M059J (cell line): ENCODE measurements around the gene ARL8B. TPM values are rescaled to one million over a fixed set of nuclear protein-coding genes. Genes with fewer than 3 reads are reported as not detected.
"Not testable (repeated sequence)": the region's sequence is repeated elsewhere in the genome, so short reads cannot be mapped to it uniquely, and the experiment has no call there.

Experiments
- DNase-seq: peaks from one replicate; pipeline ENCODE4 v3.0.0-alpha.2; 2012; ENCODE audit warnings: low read depth
- total RNA-seq: library from RNA; depleted of rRNA; stranded (reverse); fragments of >200 nt; shearing (Covaris generic); gene quantifications from 2 replicates; pipeline ENCODE4 v1.2.3, GENCODE V29; 2014

The ARL8B gene
- total RNA-seq, 1 experiment from 2014 or later, result 40.9 TPM

DNA sequence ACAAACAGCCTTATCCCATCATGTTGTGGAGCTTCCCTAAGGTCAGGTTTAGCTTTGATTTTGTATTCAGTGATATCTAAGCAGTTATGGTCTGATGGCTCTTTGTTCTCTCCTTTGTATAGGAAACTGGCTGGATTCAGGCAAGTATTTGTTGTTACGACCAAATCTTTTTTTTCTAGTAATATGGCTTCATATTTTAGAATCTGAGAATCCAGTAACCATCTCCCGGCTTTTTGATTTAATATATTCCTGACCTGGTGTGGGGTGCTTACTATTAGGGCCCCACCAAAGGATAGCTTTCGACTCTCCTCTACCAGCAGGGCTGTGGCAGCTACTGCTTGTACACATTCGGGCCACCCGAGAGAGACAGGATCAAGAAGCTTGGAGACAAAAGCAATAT, 23.0 kb downstream of the ARL8B start:
- no peak for DNase-seq

DNA sequence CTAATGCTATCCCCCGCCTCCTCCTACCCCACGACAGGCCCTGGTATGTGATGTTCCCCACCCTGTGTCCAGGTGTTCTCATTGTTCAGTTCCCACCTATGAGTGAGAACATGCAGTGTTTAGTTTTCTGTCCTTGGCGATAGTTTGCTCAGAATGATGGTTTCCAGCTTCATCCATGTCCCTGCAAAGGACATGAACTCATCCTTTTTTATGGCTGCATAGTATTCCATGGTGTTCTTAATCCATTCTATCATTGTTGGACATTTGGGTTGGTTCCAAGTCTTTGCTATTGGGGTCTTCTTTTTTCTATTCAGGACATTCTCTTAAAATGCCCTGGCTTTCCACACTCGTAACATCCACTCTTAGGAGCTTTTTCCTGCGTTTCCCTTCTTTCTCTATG, 25.1 kb downstream of the ARL8B start:
- DNase-seq, result not testable (repeated sequence)

DNA sequence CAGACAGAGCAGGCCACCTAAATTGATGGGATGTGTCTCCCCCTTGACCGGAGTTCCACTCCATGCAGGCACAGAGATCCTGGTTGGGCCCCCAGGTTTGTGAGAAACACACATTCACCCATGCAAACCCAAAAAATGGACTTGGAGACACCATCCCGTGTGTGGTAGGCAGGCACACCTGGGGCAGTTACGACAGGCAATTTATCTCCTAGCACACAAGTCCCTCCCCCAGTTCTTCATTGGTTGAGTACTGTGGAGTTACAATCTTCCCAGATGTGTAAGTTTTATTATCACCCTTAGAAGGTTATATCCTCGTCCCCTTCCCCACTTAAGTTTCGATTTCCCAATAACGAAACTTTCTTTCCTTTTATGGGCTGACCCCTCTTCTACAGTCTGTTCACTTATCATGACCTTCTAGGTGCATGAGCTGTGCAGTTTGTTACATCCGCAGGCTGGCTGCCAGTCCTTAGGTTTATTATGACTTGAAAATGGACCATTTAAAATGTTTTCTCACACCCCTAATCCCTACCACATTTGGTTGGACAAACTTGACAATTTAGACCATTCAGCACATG, 27.3 kb downstream of the ARL8B start:
- DNase-seq, result no peak

DNA sequence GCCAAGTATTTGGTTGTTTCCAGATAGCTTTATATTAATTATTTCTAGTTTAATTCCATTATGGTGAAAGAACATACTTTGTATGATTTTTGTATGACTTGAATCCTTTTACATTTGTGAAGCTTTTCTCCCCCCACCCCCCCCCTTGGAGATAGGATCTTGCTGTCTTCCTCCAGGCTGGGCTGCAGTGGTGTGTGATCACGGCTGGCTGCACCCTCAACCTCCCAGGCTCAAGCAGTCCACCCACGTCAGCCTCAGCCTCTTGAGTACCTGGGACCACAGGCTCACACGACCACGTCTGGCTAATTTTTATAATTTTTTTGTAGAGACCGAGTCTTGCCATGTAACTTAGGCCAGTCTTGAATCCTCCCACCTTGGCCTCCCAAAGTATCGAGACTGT, 29.5 kb downstream of the ARL8B start:
- no peak for DNase-seq

DNA sequence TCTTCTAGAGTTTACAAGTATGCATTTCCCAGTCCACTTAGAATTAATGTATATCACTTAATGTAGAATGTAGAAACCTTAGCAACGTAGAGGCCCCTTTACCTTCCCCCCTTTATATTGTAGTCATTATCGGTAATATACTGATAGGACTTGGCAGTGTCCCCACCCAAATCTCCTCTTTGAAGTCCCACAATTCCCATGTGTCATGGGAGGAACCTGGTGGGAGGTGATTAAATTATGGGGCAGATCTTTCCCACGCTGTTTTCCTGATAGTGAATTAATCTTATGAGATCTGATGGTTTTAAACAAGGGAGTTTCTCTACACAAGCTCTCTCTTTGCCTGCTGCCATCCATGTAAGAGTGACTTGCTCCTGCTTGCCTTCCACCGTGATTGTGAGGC, 31.0 kb downstream of the ARL8B start:
- no peak for DNase-seq

DNA sequence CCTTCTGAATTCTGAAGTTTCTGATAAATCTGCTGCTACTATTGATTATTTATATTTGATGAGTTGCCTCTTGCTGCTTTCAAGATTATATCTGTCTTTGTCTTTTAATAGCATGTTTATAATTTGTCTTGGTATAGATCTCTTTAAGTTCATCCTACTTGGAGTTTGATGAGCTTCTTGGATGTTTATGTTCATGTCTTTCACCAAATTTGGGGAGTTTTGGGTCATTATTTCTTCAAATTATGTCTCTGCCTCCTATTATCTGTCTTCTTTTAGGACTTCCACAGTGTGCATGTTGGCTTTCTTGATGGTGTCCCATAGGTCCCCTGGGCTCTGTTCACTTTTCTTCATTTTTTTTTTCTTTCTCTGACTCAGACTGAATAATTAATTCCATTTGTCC, 33.1 kb downstream of the ARL8B start:
- DNase-seq, result no peak

DNA sequence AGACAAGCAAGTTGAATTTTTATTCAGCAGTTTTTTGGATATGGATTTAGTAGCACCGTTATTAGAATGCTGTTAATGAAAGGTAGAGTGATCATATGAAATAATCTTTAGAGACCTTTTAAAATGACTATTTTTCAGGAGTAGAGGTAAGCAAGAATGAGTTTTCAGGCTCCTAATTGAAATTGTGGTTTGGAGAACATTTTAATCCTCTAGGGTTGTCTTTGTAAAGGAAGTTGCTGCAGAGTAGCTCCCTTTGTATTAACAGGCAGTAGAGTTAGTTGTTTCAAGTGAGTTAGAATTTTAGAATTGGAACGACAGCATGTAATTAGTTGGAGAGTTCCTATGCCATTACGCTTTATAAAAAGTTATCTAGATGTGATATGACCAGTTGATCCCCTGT, 38.2 kb downstream of the ARL8B start:
- DNase-seq, result peak; percentile 9

DNA sequence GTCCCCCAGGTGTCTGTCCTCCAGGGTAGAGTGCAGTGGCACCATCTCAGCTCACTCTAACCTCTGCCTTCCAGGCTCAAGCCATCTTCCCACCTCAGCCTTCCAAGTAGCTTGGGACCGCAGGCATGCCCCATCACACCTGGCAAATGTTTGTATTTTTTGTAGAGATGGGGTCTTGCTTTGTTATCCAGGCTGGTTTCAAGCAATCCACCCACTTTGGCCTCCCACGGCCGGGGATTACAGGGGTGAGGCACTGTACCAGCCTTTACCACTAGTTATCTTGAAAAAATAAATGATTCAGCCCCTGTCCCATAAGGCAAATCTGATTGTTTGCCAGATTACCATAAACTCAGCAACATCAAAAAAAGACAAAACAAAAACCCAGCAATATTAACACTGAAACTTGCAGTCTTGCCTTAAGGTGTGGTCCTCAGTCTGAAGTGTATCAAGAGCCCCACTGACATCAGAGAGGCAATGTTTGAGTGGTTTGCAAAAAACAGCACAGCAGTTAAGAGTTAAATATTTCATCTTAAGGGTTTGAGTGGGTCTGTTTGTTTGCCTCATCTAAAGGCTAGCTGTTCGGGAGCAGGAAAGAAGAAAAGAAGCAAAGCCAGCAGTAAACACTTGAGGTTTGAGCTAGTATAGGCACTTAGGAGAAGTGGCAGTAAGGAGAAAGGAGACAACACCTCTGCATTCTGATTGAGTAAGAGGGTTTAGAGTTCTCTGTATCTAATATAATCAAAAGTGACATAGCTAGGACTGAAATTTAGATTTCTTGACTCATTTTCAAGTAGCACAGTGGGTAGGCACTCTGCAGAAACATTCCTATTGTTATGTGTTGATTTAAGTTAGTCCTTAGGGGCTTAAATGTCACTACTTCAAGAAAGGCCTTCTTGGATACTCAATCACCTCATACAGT, 39.1 kb downstream of the ARL8B start:
- peak; percentile 86 for DNase-seq

DNA sequence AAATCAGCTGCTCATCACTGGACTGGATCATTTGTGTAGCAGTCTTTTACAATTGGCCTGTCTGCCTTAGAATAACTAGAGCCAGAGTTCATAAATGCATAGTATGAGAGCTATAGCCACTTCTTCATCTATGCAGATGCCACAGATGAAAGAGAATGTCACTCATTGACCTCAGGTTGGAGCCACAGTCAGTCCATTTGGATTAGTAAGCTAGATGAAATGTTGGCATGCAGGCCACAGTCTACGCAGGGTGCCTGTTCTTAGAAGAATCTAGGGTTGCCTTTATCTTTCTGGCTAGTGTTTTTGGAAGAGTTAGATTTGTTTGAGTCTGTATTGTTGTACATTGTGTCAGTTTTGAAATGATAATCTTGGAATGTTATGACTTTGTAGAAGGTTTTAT, 40.0 kb downstream of the ARL8B start:
- peak; percentile 88 for DNase-seq

DNA sequence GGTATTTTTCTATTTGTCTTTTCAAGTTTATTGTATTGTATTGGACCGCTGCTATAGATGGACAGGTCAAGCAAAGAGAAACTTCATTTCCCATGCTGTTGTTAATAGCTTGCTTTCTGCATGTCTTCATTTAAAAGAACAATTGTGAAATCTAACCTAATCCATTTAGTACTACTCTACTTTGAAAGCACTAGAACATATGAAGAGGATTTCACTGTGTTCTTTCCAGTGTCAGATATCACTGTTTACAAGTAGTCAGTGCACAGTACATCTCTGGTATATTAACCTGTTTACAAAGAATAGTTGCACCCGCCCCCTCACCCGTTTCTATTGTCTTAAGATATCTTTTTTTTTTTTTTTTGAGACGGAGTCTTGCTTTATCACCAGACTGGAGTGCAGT, 43.6 kb downstream of the ARL8B start:
- DNase-seq, result no peak

DNA sequence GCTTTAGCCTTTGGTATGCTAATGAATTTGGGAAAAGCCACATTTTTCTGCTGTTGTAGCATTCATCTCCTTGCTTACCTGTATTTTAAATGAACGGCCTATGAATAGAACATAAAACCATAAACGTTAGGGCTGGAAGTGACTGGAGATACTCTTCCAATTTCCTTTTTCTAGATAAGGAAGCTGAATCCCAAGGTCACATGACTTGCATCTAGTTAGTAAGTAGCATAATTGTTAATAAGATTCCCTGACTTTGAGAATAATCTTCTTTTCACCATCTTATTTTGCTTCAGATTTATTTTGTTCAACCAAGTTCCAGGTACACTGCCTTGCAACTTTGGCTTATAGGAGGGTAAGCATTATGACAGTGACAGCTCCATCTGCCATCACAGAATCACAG, 44.8 kb downstream of the ARL8B start:
- DNase-seq, result no peak

DNA sequence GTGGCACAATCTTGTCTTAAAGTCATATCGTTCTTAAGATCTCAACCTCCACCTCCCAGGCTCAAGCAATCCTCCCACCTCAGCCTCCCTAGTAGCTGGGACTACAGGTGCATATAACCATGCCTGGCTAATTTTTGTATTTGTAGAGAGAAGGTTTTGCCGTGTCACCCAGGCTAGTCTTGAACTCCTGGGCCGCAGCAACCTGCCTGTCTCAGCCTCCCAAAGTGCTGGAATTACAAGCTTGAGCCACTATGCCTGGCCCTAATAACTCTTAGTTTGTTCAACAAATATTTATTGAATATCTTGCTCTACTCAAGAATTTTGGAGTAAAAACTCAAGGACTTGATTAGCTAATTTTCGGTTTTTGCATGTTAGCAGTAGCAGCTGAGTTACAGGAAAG, 46.0 kb downstream of the ARL8B start:
- DNase-seq, result no peak

DNA sequence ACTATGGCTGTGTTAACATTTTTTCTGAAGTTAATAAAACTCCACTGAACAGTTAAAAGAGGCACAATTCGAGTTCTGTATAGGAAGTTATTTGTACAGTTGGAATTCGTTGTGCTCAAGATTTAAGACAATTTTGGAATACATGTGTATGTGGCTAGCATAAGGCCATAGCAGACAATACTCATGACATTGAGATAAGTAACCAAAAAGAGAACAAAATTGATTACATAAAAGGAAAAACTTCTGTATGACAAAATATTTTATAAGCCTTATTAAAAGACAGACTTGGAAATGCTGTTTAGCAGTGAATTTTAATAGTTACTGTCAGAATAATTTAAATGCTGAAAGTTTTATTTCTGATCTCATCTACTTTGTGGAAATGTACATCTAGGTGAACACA, 47.7 kb downstream of the ARL8B start:
- no peak for DNase-seq

DNA sequence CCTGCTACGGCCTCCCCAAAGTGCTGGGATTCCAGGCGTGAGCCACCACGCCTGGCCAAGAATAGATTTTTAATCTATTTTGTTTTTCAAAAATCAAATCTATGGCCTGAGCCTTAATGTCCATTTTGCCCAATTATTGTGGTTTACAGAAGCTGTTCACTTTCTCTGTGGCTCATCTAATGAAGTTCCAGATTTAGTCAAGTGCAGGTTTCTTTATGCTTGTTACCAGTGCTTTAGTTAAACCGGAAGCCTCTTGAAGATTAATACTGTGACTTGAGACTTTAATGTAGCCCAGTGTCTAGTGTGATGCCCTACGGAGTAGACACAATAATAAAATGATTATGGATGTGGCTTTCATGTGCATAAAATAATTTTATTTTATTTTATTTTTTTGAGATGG, 48.9 kb downstream of the ARL8B start:
- DNase-seq, result no peak

DNA sequence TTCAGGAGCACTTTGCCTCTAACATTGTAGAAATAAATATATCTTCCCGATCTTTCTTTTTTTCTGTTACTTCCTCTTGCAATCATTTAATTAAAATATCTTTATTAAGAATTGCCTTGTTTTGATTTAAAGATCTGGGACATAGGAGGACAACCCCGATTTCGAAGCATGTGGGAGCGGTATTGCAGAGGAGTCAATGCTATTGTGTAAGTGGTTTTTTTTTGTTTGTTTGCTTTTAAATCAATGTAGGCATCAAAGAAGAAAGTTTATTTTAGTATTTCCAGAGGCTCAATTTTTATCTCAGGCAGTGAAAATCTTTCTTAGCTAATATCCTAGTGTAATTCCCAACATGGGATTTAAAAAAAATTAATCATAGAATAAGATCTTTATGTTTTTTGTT, 49.9 kb downstream of the ARL8B start:
- DNase-seq, result no peak

DNA sequence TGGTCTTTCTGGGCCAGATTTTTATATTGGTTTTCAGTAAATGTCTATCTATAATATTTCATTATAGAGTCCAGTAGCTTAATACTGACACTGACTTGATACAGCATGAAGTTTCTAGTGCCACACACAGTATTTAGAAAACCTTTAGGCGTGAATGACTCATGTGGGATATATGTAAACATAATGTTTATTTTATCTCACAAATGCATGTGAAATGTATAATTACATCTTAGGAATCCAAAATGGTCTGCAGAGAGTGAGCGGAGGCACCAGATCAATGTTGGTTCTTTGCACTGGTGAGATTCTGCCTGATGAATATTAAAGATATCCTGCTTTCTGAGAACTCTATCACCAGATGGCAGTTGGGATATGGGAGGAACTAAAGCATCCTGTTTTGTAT, 56.9 kb downstream of the ARL8B start:
- not testable (repeated sequence) for DNase-seq

DNA sequence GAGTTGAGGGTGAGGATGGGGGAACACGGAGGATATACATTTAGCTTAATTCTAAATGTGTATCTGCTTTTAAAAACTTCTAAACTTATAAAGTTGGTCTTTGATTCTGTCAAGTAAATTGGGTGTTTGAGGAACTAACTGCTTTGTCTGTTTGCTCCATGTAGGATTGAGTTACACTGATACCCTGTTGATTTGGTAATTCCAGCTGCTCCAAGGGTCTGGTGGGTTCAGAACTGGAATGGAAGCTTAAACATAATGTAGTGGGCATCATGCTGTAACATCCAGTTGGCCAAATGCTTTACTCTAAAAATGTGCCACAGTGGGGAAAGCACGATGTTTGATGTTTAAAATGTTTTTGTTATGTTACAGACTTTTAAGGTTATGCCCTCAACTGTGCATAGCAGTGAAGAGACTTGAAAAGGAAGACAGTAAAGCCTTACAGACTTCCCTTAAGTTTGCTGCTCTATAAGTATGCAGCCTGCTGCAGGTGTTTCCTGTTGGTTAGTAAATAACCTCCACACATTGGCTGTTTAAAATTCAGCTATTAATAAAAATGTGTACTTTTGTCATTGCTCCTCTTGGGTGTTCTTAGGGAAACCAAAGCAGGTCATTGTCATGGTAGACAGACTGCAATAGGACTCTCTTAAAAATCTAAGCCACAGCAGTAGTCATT, 59.5 kb downstream of the ARL8B start:
- DNase-seq, result no peak

DNA sequence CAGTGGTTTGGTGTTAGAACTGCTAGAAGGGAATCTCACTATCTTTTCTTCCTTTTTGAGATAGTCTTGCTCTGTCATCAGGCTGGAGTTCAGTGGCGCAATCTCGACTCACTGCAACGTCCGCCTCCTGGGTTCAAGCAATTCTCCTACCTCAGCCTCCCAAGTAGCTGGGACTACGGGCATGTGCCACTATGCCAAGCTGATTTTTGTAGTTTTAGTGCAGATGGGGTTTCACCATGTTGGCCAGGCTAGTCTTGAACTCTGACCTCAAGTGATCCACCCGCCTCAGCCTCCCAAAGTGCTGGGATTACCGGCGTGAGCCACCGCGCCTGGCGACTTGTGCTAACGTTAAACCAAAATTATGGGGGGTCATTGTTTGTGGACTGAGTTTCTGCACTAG, 61.6 kb downstream of the ARL8B start:
- not testable (repeated sequence) for DNase-seq

DNA sequence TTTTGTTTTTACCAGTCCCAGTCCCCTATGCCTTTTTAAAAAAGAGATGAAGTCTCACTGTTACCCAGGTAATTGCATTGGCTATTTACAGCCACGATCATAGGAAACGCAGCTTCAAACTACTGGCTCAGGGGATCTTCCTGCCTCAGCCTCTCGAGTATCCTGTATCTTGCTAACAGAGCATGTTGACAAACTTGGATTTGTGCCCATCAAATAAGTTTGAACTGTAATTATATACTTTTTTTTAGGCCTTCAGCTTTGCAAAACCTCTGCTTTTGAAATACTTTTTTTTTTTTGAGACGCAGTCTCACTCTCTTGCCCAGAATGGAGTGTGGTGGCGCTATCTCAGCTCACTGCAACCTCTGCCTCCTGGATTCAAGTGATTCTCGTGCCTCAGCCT, 62.4 kb downstream of the ARL8B start:
- DNase-seq, result no peak

DNA sequence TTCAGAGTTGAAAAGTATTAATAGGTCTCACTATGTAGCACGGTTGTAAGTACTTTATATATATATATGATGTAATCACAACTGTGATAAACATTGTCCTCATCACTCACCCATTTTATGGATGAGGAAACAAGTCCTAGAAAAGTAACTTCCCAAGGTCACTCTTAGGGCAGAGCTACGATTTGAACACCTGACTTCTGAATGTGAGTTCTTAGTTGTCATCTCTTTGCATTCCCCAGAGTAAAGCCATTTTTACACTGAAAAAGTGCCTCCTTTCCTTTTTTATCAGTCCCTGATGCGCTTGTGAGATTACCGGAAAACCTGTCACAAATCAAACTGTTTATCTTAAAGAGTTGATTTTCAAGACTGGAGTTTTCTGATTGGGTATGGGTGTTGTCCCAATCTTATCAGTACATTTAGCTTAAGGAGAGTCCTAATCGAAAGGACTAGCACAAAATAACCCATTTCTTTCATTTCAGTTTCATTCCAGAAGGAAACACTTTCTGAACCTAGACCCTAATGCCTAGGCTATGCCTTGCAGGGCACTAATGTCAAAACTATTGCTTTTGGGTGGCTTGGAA, 63.1 kb downstream of the ARL8B start:
- DNase-seq, result no peak

DNA sequence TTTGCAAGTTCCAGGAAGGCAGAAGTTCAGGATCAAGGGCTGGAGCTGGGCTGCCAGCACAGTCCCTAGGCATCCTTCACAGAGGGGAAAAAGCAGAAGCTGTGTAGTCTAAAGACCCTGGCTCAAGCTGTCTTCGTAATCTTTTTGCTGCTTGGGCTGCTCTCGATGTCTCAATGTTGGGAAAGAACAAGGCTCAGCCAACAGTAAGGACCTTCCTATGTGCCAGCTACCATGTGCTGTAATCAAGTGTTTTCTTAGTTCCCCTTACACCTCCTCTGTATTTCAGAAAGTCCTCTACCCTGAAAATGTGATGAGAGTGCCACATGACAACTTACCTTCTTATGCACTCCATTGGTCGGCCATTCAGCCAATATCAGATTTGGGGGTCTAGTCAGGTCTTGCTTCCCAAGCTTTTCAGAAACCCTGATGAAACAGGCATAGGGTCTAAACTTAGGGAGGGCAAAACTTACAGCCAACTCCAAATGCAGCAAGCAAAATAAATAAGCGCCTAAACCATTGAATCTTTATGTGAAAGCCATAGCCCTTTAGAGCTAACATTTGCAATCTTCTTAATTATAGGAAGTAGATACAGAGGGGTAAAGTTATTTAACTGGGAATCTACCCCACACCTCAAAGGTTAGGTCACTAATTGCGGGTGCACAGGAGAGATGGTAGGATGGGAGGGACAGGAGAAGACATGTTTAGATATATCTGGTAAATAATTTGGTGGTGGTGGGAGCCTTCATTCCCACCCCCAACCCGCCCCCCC, 64.2 kb downstream of the ARL8B start:
- DNase-seq, result no peak

DNA sequence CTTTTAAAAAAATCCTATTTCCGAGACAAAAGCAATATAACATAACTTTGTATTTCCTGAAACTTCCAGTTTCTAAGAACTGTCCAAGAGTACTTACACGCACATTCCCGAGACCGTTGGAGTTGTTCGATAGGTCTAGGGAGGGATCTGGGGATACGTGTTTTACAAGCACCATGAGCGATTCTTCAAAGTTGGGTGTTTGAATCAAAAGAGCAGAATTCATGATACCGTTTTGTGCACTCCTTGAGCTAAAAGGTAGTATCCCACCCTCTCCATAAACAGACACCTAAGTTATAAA, 64.7 kb downstream of the ARL8B start:
- DNase-seq, result no peak
